Mammary epithelial cell (primary cell): ENCODE results near the gene LPCAT1.

Experiments
- EZH2 ChIP-seq: IDR thresholded peaks from 2 replicates; pipeline ENCODE4 v1.6.1; 2012; ENCODE audit warnings: low read length, inconsistent platforms, borderline replicate concordance
- TF ChIP-seq, protein P1 (sequence below), 2 donors: IDR thresholded peaks in 1 of 2; conservative IDR thresholded peaks in 1 of 2; 2 replicates each; pipeline ENCODE4 v1.5.1; 2011 to 2012; ENCODE audit warnings: inconsistent platforms in 2 of 2, low read length in 2 of 2, mild to moderate bottlenecking in 2 of 2, control low read depth in 1 of 2, low read depth in 1 of 2; ENCODE audit not compliant: insufficient read depth in 1 of 2; ENCODE audit errors: extremely low read depth in 1 of 2

- TF ChIP-seq, protein P1, sequence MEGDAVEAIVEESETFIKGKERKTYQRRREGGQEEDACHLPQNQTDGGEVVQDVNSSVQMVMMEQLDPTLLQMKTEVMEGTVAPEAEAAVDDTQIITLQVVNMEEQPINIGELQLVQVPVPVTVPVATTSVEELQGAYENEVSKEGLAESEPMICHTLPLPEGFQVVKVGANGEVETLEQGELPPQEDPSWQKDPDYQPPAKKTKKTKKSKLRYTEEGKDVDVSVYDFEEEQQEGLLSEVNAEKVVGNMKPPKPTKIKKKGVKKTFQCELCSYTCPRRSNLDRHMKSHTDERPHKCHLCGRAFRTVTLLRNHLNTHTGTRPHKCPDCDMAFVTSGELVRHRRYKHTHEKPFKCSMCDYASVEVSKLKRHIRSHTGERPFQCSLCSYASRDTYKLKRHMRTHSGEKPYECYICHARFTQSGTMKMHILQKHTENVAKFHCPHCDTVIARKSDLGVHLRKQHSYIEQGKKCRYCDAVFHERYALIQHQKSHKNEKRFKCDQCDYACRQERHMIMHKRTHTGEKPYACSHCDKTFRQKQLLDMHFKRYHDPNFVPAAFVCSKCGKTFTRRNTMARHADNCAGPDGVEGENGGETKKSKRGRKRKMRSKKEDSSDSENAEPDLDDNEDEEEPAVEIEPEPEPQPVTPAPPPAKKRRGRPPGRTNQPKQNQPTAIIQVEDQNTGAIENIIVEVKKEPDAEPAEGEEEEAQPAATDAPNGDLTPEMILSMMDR (conservative IDR thresholded peaks at IDR 0.05 in 1 of 2, IDR thresholded peaks at IDR 0.05 in 1 of 2; ENCODE audit: extremely low read depth in 1 of 2, insufficient read depth in 1 of 2, low read depth in 1 of 2, low read length in 2 of 2): no peak
- TF ChIP-seq EZH2: no peak
Measured at GRCh38 chr5:1418921-1419280, 104.9 kb downstream of the LPCAT1 start.
